Stimulated activated CD4-positive, alpha-beta T cell treated with anti-CD3 and anti-CD28 coated beads, Interleukin-12 subunit alpha, Interleukin-12 subunit beta, amount 100 ng/mL, for 48 hours (primary cell): ENCODE measurements around the gene FBXL17.

Experiments used
- DNase-seq, 3 donors: peaks; one replicate each; pipeline ENCODE4 v3.0.0-alpha.2; 2020; ENCODE audit warnings: low read depth in 2 of 3, low spot score in 1 of 3

The FBXL17 gene

DNA sequence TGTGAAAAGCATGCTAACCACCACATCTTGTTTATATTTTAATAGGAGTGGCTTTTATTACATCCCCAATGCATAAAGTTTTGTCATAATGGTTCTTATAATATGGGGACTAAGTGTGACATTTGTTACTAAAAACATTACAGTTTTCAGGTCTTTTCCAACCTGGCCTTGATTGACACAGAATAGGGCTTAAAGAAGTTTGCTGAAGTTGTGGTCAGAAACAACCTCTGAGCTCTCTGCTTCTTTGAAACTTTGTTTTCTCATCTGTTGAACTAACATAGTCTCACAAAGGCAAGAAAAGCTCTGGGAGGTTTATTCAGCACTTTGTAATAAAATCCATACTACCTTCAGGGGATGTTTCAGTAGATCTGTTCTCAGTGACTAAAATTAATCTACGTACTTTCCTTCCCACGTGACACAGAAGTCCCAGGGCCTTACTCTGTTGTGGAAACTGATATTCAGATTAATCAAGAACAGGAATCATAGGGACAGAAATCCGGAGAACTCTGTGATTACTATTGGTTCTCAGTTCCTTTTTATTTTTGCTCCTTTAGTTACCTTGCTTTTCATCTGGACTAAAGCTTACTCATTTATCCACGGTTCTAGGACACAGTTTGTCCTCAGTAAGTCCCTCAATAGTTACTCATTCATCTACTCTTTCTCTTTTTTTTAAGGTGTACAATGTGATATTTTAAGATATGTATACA is 422.2 kb downstream of the FBXL17 start:
- no peak for DNase-seq

DNA sequence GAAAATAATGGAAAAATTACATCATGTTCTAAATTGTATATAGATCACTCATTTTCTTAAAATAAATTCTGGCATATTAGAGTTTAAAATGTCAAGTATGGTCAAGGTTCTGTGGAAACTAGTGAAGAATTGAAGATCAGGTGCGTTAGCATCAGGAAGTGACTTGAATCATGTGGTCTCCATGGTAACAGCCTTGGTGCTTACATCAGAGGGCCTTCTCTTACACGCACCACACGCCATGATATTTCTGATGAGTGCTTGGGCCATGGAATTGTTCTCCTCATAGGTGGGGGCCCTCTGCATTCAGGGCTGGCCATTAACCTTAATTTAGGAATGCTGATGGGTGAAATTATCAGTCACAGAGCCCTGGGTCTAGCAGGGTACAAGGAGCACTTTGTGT is 423.0 kb downstream of the FBXL17 start:
- DNase-seq = no peak

DNA sequence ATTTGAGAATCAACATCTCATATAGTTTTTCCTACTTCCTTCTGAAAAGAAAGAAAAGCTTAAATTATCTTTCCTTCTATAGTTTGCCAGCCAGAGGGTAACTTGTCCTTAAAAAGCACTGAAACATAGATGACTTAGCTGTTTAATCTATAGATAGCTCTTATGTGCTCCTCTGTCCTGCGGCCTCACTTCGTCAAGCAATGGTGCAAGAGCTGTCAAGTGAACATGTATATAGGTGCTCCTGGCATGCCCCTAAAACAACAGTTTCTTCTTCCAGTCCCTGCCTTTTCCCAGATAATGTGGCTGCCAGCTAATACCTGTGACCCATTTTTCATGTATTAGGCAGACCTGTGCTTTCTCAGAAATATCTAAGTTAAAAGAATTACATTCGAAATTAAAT is 423.5 kb downstream of the FBXL17 start:
- no peak for DNase-seq

DNA sequence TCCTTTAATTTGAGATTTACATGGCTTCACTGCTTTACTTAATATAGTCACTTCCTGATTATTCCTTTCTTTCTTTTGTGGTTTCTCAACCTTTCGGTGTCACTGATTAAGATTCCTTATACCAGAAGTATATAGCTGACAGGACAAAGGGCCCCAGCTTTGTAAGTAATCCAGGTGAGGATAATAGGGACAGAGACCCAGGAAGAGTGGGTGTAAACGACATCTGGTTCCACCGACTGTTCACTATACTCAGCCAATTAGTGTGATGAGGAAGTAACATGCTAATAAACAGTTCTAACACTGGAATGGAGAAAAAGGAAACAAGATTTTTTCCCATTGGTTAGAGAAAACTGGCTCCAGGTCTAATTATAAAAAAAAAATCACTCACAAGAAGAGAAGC is 424.8 kb downstream of the FBXL17 start:
- DNase-seq = no peak

DNA sequence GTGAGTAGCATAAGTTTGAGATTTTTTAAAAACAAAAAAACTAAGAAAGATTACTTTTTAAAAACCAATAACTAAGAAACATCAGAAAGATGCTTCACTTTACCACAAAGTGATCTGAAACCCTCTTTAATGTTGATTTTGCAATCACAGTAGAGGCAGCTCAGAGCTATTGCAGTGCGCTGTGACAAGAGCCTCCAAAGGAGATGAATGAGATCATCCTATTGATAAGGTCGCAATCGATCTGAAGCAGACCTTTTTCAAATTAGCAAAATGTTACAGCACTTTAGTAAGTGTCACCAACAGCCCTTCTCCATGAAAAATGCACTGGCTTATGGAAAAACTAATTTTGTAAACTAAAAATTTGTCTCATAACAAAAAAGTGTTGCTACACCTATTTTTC is 426.6 kb downstream of the FBXL17 start:
- DNase-seq = no peak

DNA sequence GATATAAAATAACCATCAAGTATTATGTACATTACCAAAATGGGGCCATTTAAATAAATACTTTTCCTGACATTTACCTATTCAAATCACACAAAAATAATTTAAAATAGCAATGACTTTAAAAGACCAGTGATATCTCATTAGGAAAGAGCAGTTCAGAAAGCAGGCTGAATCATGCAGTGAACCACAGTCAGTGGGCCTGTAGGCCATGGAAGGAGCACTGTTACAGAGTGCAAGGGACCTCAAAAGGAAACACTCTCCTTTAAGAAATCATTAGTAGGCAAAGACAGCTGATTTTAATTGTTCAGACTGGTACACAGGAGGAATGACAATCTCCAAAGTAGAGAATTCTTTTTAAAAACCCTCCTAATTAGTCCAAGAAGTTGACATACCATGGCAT is 427.6 kb downstream of the FBXL17 start:
- DNase-seq = no peak

DNA sequence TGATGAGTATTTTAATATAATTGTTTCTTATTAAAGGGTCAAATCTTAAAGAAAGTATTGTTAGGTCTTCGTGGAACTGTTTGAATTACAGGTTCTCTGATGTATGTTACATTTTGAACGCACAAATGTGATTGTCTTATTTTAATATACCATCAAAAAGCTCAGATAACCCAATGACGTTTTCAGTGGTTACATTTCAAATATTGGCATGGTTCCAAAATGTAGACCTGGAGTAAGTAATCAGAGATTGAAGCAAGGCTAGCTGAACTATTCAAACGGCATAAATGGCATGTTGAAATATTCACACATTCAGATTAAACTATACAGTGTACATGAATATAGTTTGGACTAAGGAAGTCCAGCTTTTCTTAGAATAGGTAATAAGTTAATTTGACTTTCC is 429.4 kb downstream of the FBXL17 start:
- DNase-seq = no peak

DNA sequence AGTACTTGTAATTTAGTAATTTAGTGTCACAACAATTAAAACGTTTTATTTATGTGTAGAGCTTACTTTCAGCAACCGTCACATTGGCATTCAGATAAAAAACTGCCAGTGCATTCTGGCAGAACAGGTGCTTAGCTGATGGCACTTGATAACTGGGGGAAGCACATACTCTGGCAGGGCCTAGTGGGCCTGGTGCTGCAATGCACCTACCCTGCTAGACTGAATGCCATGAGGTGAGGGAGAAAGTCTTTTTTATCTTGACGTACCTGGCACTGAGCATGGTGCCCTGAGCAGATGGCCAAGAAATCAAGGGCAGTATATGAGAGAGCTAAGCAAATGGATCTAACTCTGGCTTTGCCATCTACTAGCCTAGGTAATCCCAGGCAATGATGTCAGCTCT is 430.6 kb downstream of the FBXL17 start:
- no peak for DNase-seq

DNA sequence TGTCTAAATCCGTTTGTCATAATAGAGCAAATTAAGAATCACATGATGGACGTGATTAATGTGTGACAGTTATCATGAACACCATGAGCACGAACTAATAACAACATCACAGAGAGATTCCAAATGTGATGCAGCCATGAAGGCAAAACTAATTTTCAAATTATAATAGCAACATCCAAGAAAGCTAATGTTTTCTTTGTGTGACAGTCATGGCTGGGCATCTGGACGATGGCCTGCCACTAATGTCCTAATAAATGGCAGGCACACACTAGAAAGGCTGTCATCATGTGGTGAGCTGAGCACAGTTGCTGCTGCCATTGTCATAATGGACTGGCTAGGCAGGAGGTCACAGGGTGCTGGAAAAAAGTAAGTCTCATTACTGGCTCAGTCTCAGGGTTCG is 431.1 kb downstream of the FBXL17 start:
- DNase-seq = no peak

DNA sequence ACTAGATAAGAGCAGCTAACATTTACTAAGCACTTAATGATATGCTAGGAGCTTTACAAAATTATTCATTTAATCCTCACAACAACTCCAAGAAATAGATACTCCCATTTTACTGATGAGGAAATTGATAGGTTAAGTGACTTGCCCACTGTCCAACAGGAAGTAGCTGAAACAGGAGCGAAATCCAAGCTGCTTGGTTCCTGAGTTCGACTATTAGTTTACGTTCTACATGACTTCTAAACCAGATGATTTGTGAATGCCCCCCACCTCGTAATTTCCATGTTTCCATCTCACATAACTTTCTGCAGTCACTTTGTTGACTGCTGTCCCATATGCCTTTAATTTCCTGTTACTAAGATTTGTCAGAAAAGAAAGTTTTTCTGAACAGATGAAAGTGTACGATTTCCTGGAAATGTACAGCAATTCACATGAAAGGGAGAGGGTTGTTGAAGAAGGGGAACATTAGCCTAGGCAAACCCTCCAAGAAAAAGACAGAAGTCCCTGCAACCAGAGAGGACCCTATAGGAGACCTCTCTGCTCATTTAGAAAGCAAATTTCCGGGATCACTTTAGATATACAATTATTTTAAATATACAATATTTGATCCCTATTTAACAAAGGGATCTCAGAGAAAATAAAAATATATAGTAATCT is 432.1 kb downstream of the FBXL17 start:
- no peak for DNase-seq

DNA sequence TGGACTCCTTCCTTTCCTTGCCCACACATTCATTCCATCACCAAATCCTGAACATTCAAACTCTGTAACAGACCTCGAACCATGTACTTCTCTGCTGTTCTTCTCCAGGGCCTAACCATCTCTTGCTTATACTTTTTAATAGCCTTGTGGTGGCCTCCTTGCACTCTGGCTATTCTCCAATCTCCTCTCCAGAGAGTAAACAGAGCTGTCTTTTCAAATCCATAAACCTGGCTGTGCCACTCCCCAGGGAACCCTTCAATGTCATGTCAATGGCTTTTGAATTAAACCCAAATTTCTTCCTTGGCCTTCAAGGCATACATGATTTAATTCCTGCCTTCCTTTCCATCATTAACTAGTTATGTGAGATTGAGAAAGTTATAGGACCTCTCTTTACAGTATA is 433.5 kb downstream of the FBXL17 start:
- DNase-seq = no peak

DNA sequence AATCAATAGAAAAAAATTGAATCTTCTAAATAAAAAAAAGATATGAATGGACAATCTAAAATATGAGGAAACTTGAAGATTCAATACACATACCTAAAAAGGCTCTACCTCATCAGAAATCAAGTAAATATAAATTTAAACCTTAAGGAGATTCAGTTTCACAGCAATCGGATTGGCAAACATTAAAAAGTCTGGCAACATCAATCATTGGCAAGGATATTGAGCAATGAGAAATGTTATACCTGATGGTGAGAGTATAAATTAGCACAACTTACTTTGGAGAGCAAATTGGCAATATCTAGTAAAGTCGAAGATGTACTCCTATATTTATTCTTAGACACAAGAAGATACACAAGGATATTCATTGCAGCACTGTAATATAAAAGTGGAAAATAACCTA is 436.8 kb downstream of the FBXL17 start:
- no peak for DNase-seq

DNA sequence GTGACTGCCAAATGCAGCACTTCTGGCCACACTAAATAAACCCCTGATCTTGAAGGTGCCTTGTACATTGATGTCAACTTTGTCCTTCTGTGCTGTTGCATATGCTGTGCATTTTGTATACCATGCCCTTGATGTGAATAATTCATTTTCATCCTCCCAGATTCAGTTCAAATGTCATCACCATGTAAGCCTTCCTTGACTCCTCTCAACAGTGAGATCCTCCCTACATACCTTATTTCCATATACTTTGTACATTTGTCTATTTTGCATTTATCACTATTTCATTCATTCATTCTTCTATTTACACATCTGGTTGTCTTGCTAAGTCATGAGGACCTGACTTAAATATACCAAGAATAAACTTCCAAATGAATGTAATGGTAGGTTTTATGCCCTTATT is 438.0 kb downstream of the FBXL17 start:
- no peak for DNase-seq

DNA sequence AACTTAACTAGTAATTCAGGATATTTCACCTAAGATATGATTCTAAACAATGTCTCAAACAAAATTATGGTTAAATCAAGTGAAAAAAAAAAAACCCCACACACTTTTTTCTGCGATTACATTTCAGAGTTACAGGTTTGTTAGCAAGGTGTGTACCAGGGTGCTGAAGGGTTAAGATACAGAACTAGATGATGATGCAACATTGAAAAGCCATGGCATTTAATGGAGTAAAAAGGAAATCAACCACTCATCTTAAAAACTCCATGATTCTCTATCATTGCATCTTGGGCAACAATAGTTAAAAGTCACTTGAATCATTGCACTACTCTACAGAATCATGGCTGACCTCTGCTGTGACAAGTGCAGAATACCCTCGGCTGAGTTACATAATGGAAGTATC is 440.9 kb downstream of the FBXL17 start:
- no peak for DNase-seq

DNA sequence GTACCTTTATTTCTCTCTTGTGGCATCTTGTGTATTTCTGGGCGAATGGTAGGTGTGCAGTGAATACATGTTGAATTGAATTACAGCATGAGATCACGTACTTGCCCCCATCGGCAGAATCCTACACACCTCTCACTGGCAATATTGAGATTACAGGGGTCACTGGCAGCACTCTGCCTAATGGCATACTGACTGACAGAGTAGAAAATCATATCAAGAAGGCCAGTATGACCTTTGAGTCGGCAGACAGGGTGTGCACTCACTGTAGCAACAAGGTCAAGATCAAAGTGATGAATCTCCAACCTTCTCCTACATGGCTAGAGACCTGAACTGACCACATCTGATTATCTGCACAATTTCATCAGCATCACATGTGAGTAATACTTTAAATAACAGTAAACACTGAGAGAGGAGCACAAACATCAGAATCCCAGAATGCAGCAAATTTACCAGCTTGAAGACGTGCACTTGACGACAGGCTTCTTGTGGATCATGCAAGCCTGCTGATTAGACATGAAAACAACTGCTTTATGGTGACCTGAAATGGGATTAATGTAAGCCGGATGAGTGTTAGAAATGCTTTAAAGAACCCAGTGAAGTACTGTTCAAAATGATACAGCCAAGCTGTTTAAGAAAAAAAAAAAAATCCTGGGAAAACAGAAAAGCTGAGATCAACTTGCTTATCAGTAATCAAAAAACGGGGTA is 444.1 kb downstream of the FBXL17 start:
- DNase-seq = no peak

DNA sequence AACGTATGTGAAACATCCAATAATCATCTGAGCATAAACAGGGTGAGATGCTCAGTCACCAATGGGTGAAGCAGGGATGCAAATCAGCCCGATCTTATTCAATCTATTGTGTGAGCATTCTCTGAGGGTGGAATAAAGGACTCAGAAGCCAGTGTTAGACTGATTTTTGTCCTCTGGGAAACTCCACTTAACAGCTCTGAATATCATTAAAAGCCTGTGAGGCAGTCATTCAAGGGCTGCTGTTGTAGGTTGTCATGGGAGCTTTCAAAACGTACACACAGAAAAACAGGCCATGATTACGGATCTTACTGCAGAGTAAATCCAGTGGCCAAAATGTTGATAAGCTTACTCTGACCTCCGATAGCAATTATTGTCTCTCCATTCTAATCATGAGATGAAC is 444.7 kb downstream of the FBXL17 start:
- no peak for DNase-seq

DNA sequence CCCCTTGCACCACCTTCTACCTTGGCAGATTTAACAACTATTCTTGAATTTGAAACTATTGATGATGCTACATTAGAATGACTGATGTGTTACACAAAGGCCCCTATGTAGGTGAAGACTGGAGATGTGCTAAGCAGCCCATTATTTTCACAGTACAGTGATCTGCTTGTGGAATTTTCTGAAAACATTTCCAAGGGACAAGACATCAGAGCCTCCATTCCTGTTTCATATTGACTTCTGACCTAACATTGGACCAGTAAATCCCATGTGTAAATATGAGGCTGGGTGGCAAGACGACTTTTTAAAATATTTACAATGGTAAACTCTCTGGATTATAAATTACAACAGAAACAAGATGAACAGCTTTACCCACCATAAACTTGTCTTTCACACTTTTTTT is 445.4 kb downstream of the FBXL17 start:
- no peak for DNase-seq

DNA sequence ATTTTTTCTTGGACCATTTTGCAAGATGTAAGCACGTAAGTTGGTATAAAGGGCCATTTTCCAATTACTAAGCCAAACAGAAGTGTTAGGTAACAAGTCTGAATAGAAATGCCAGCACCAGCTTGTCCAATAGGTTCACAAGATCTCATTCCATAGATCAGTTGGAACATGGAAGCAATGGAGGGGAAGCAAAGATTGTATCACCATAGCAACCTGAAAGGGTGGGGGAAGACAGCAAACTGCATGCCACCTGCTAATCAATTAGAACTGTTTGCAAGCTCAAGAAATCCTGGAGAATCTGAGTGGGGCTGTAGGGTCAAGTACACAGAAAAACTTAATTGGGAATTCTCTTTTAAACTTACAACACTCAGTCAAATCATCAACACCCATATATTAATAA is 446.3 kb downstream of the FBXL17 start:
- DNase-seq = no peak

DNA sequence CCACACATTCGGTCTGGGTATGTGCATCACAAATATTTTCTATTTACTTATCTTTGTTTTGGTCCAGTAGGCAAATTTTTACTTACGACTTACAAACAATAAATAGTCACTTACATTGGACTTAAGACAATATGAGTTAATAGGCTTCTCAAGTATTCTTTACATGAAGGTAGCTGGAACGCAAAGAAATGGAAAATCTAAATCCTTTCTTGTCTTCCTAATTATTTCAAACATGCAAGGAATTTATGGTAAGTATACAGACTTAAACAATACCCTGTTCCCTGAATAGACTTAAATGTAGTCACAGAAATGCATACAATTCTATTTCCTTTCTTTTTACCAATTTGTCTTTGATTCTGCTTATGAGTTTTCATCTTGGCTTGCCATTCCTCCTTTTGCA is 448.6 kb downstream of the FBXL17 start:
- no peak for DNase-seq

DNA sequence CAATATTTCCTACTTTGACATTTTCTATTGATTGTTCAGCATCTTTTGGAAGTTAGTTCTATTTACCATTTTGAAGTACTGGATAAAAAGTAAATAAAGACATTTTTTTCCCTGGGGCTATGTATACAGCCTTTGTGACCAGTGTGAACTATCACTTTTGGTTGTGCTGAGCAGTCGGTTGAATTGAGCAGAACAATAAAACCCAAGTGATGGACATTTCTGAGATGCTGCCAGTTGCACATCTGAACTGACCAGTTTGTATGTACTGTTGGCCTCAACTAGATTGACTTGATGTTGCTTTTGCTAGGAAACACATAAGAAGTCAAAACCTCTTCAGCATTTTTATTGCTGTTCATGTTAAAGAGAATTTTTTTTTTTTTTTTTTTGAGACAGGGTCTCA is 451.0 kb downstream of the FBXL17 start:
- no peak for DNase-seq

DNA sequence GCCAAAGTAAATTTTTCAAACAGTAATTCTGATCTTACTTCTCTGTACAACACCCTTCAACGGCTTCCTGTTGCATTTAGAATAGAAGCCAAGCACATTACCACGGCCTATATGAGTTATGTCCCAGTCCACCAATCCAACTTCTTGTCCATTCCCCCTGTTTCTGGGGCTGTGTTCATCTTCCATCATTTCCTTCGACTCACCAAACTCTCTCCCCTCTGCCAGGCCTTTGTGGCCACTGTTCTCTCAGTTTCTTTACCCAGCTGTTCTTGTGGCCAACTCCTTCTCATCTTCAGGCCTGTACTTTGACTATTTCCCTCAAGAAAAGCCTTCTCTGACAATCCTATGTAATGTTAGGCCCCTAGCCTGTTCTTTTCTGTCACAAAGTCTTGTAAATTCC is 451.8 kb downstream of the FBXL17 start:
- DNase-seq = no peak

DNA sequence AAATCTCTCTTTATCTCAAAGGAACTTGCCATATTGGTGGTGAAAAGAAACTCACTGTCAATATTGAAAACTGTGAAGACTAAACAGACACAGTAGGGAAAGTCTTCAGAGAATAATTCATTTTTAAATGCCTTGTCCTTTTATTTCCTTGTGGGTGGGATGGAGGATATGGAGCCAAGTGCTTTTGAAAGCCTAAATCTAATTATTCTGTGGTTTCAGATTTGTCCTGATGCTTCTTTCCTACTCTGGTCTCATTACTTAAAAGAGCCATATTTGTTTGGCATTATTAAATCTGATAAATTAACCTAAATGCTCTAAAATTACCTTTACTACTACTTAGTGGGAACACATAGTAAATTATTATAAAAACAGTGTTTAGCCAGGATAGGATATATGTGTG is 452.8 kb downstream of the FBXL17 start:
- DNase-seq = no peak

DNA sequence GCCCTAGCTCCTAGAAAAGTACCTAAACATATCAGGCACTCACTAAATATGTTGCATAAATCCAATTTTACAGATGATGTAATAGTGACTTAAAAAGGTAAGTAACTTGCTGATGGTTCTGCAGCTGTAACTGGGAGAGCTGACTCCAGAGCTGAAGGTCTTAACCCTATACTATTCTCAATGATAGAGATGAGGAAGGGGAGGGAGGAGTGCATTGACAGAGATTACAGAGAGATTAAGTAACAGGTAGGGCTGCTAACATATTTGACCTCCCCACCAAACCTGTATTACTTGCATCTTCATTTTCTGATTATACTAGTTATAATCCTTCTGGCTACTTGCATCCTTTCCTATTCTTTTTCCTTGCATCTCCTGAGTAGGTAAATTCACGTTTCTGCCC is 455.8 kb downstream of the FBXL17 start:
- DNase-seq = no peak
